ENCODE results near the gene C10orf143. TPM values are rescaled to one million over a fixed set of nuclear protein-coding genes. Genes with fewer than 3 reads are reported as not detected.
"Not testable (repeated sequence)": the region's sequence is repeated elsewhere in the genome, so short reads cannot be mapped to it uniquely, and the experiment has no call there.

C10orf143 gene
- polyA plus RNA-seq, 1 donor: 3.1 TPM

GRCh38 chr10:130027716-130028464 lies 82.7 kb downstream of the C10orf143 start:
- no peak for DNase-seq

GRCh38 chr10:130026670-130027456 lies 83.8 kb downstream of the C10orf143 start:
- DNase-seq: no peak

DNA sequence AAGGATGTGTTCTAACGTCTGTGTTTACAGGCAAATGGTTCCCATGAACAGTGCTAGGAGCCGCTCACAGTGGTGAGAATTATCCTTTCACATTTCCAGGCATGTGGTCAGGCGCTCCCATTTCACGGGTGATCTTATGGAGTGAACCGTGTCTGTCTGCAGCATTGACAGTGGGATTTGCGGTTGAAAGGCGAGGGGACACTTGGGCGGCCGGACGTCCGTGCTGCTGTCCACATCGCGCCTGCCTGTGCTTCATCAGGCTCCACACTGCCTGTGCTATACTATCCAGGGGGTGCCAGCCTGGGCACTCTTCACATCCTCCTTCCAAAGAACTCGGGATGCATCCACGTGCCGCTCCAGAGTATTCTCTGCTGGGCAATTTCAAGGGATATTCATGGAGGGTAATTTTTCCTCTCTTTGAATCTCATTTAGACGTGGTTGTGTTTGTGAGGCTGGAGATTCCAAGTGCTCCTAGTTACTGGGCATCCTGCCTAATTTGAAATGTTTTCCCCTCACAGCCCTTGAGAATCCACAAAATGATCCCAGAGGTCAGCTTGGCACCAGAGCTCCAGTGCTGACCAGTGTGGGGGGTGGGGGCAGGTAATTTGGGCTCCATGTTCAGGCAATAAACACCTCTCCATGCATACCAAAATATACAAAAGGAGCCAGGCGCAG lies 84.7 kb downstream of the C10orf143 start:
- no peak for DNase-seq

GRCh38 chr10:130025326-130025725 lies 85.3 kb downstream of the C10orf143 start:
- no peak for DNase-seq

GRCh38 chr10:130024779-130025325 lies 85.8 kb downstream of the C10orf143 start:
- no peak for DNase-seq

GRCh38 chr10:130024326-130024725 lies 86.3 kb downstream of the C10orf143 start:
- not testable (repeated sequence) for DNase-seq

GRCh38 chr10:130023454-130024230 lies 87.0 kb downstream of the C10orf143 start:
- no peak for DNase-seq

- DNase-seq: peak; percentile 58
These were observed 87.9 kb downstream of the C10orf143 start for GRCh38 chr10:130022511-130023299.

DNA sequence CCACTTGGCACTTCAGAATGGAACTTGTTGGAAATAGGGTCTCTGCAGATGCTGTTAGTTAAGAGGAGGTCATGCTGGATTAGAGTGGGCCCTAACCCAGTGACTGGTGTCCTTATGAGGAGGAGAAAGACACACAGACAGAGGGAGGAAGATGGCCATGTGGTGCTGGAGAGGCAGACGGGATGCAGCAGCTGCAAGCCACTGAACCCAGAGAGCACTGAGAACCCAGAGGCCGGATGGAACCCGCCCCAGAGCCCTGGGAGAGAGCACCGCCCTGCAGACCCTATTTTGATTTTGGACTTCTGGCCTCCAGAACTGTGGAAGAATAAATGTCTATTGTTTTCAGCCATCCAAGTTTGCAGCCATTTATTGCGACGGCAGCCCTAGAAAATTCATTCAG lies 88.5 kb downstream of the C10orf143 start:
- no peak for DNase-seq

GRCh38 chr10:130021383-130021950 lies 89.2 kb downstream of the C10orf143 start:
- peak; percentile 74 for DNase-seq

DNA sequence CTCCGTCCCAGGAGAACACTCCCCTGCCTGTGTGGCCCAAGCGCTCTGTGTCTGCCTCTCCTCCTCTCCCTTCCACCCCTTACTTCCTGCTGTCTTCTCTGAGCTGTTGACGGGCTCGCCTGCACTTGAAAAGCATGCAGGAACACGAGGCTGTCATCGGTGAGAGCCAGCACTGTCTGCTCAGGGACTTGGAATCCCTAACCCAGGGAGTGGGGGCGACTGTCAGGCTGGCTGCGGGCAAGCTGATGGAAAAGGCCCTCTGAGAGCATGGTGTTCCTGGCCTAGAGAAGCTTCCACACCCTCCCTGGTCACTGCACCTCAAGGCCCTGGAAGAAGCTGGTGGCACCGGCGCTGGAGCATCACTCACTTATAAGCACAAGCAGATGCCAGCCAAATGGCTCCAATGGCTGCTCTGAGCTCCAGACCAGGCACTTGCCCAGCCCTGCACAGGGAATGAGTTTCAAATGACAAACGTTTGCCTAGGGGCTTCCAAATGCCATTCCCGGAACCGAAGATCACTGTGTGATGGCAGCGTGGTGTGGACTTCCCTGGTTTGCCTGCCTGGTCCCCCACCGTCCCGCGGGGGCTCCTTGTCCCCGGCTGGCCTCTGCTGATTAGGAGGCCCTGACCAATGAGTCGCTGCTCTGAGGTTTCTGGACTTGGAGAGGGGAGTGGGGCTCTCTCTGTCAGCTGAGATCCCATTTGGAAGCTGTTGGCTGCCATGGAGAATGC lies 89.8 kb downstream of the C10orf143 start:
- no peak for DNase-seq

GRCh38 chr10:130018730-130019185 lies 91.9 kb downstream of the C10orf143 start:
- DNase-seq: no peak

GRCh38 chr10:130018265-130018664 lies 92.4 kb downstream of the C10orf143 start:
- DNase-seq: peak; percentile 60

DNA sequence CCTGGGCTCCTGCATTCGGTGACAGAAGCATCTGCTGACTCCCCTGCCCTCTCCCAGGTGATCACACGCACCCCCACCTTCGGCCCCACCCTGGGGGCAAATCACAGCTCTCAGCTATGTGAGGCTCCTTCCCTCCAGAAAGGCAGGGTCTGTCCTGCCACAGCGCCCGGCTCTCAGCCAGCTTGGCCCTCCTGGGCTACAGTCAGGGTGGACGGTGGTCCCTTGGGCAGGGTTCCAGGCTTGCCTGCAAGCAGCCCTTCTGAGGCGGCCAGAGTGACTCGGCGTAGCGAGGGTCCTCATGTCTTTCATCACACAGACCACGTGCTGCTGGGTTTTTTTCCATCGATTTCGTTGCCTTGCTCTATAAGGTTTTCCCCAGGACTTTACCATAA lies 93.0 kb downstream of the C10orf143 start:
- no peak for DNase-seq

- no peak for DNase-seq
These were observed 93.5 kb downstream of the C10orf143 start for GRCh38 chr10:130016993-130017630.

GRCh38 chr10:130016095-130016494 lies 94.5 kb downstream of the C10orf143 start:
- no peak for DNase-seq

- DNase-seq: no peak
These were observed 95.4 kb downstream of the C10orf143 start for GRCh38 chr10:130015075-130015695.

GRCh38 chr10:130014263-130015074 lies 96.2 kb downstream of the C10orf143 start:
- DNase-seq: peak; percentile 63
